ENCODE measurements around the gene HCAR2.
"Not testable (repeated sequence)": the region's sequence is repeated elsewhere in the genome, so short reads cannot be mapped to it uniquely, and the experiment has no call there.

Gene HCAR2

DNA sequence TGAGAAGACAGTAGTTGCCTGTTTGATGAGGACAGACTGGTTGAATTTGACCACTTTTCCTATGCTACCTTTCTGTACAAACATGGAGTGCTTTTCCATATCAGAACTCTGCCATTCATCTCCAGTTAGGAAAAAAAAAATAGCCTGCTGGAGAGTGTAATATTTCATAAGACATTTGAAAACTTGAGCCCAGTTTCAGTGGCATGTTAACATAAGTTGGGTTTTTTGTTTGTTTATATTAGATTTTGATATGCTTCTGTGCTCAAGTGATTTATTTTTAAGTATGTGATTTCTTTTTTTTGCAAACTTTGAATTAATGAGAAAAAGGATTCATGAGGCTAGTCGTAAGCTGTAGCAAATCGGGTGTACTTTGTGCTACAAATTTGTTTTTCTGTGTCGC lies 684 bp upstream of the HCAR2 start:
- not testable (repeated sequence) for H4K8ac ChIP-seq (ENCODE audit: low read length); H3K4ac ChIP-seq (ENCODE audit: low read depth in 1 of 2, low read length in 2 of 2); H3K27ac ChIP-seq (ENCODE audit: low read length, poor library complexity, severe bottlenecking); H3K27me3 ChIP-seq (ENCODE audit: control insufficient read depth in 1 of 2, insufficient read depth in 1 of 2, low read length in 2 of 2); H3K9ac ChIP-seq (ENCODE audit: low read length); H2BK12ac ChIP-seq (ENCODE audit: low read length in 2 of 2); DNase-seq; H3K4me2 ChIP-seq (ENCODE audit: low read length, poor library complexity, severe bottlenecking); H3K79me1 ChIP-seq (replicated peaks; ENCODE audit: low read length, poor library complexity, severe bottlenecking); H3K14ac ChIP-seq (ENCODE audit: low read length in 2 of 2); H4K91ac ChIP-seq (ENCODE audit: low read length); H2BK15ac ChIP-seq (ENCODE audit: low read depth, poor library complexity, severe bottlenecking); H3K23ac ChIP-seq (ENCODE audit: low read length in 2 of 2); H2AFZ ChIP-seq (ENCODE audit: low read depth, low read length); H2AK5ac ChIP-seq (ENCODE audit: low read length, severe bottlenecking); H3K9me3 ChIP-seq (ENCODE audit: control insufficient read depth, low read length); H3K4me1 ChIP-seq (ENCODE audit: control insufficient read depth, insufficient read depth, low read depth, low read length); H3K4me3 ChIP-seq (ENCODE audit: insufficient read depth in 1 of 2, low read depth in 1 of 2, low read length in 2 of 2); H3K18ac ChIP-seq (ENCODE audit: low read depth in 1 of 2, low read length in 2 of 2); H3K36me3 ChIP-seq (ENCODE audit: control insufficient read depth in 1 of 2, insufficient read depth in 2 of 2, low read depth in 1 of 2, low read length in 2 of 2); H2BK120ac ChIP-seq (ENCODE audit: low read depth, low read length); H2BK5ac ChIP-seq (ENCODE audit: low read depth, low read length, poor library complexity, severe bottlenecking)
- 100% methylated on average over 1 of the region's 3 CpGs for WGBS

DNA sequence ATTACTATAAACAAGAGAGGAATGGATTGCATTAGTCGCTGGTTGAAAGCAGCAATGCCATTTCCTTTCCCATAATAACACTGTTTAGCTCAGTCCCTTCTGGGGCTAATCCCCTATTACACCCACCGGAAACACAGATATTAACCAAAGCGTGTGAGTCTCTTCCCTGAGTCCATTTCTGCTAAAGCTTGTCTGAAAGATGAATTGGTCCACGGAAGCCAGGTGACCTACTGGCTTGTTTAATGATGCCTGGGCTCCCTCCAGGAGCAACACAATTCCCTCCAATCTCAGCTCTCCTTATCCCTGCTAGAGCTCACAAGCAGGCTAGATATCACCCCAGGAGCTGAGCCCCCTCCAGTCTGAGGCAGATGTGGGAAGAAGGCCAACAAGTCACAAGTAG lies 1.7 kb downstream of the HCAR2 start:
- not testable (repeated sequence) for H2BK12ac ChIP-seq (ENCODE audit: low read length in 2 of 2); H3K4me1 ChIP-seq (ENCODE audit: control insufficient read depth, insufficient read depth, low read depth, low read length); H2BK120ac ChIP-seq (ENCODE audit: low read depth, low read length); H4K8ac ChIP-seq (ENCODE audit: low read length); H2AFZ ChIP-seq (ENCODE audit: low read depth, low read length); H3K18ac ChIP-seq (ENCODE audit: low read depth in 1 of 2, low read length in 2 of 2); H3K36me3 ChIP-seq (ENCODE audit: control insufficient read depth in 1 of 2, insufficient read depth in 2 of 2, low read depth in 1 of 2, low read length in 2 of 2); H3K9me3 ChIP-seq (ENCODE audit: control insufficient read depth, low read length); H3K27me3 ChIP-seq (ENCODE audit: control insufficient read depth in 1 of 2, insufficient read depth in 1 of 2, low read length in 2 of 2); H2BK15ac ChIP-seq (ENCODE audit: low read depth, poor library complexity, severe bottlenecking); H3K4ac ChIP-seq (ENCODE audit: low read depth in 1 of 2, low read length in 2 of 2); H2BK5ac ChIP-seq (ENCODE audit: low read depth, low read length, poor library complexity, severe bottlenecking); H3K9ac ChIP-seq (ENCODE audit: low read length); H2AK5ac ChIP-seq (ENCODE audit: low read length, severe bottlenecking); H3K79me1 ChIP-seq (replicated peaks; ENCODE audit: low read length, poor library complexity, severe bottlenecking); H3K23ac ChIP-seq (ENCODE audit: low read length in 2 of 2); H4K91ac ChIP-seq (ENCODE audit: low read length); H3K14ac ChIP-seq (ENCODE audit: low read length in 2 of 2); H3K27ac ChIP-seq (ENCODE audit: low read length, poor library complexity, severe bottlenecking); H3K4me2 ChIP-seq (ENCODE audit: low read length, poor library complexity, severe bottlenecking); H3K4me3 ChIP-seq (ENCODE audit: insufficient read depth in 1 of 2, low read depth in 1 of 2, low read length in 2 of 2)
- peak; percentile 68 for DNase-seq
- WGBS: 34% methylated on average over 4 of the region's 4 CpGs

DNA sequence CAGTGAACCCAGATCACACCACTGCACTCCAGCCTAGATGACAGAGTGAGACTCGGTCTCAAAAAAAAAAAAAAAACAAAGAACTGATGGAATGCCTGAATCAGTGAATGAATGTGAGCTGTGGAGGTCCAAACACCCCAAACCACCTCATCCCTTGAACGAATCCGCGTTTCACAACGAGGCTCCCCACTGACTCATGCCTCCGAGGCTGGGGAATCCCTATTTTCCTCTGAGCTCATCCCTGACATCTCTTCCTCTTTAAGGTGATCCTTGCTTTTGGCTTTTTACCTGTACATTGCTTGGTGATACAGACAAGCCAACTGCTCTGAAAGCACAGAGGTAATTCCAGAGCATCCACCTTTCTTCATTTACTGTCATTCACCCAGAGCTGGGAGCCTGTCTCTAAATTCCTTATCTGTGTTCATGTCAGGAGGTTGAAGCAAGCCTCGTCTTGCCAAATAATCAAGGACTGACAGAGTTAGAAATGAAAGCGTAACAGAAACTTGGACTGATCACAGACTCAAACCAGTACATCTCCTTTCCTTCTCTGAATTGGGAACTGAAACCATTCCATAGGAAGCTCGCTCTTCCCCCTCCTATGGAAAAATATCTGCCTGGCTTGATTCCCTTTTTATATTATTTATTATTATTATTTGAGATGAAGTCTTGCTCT lies 3.0 kb downstream of the HCAR2 start:
- not testable (repeated sequence) for H3K4ac ChIP-seq (ENCODE audit: low read depth in 1 of 2, low read length in 2 of 2); H3K4me3 ChIP-seq (ENCODE audit: insufficient read depth in 1 of 2, low read depth in 1 of 2, low read length in 2 of 2); H3K27me3 ChIP-seq (ENCODE audit: control insufficient read depth in 1 of 2, insufficient read depth in 1 of 2, low read length in 2 of 2); DNase-seq; H4K8ac ChIP-seq (ENCODE audit: low read length); H2AK5ac ChIP-seq (ENCODE audit: low read length, severe bottlenecking); H3K4me1 ChIP-seq (ENCODE audit: control insufficient read depth, insufficient read depth, low read depth, low read length); H3K4me2 ChIP-seq (ENCODE audit: low read length, poor library complexity, severe bottlenecking); H3K23ac ChIP-seq (ENCODE audit: low read length in 2 of 2); H2BK15ac ChIP-seq (ENCODE audit: low read depth, poor library complexity, severe bottlenecking); H3K14ac ChIP-seq (ENCODE audit: low read length in 2 of 2); H3K36me3 ChIP-seq (ENCODE audit: control insufficient read depth in 1 of 2, insufficient read depth in 2 of 2, low read depth in 1 of 2, low read length in 2 of 2); H2BK120ac ChIP-seq (ENCODE audit: low read depth, low read length); H2BK12ac ChIP-seq (ENCODE audit: low read length in 2 of 2); H2BK5ac ChIP-seq (ENCODE audit: low read depth, low read length, poor library complexity, severe bottlenecking); H2AFZ ChIP-seq (ENCODE audit: low read depth, low read length); H3K27ac ChIP-seq (ENCODE audit: low read length, poor library complexity, severe bottlenecking); H3K9me3 ChIP-seq (ENCODE audit: control insufficient read depth, low read length); H4K91ac ChIP-seq (ENCODE audit: low read length); H3K9ac ChIP-seq (ENCODE audit: low read length); H3K18ac ChIP-seq (ENCODE audit: low read depth in 1 of 2, low read length in 2 of 2); H3K79me1 ChIP-seq (replicated peaks; ENCODE audit: low read length, poor library complexity, severe bottlenecking)
- no CpG with 5 or more reads among the region's 9 CpGs for WGBS

DNA sequence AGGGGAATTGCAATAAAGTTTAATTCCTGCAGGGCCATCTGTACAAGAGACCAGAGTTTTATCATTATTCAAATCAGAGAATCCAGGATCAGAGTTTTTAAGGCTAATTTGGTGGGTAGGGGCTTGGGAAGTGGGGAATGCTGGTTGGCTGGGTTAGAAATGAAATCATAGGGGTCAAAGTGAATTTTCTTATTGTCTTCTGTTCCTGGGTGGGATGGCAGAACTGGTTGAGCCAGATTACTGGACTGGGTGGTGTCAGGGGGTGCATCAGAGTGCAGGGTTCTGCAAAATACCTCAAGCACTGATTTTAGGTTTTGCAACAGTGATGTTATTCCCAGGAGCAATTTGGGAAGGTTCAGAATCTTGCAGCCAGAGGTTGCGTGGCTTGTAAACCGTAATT lies 6.2 kb downstream of the HCAR2 start:
- DNase-seq; H2AK5ac ChIP-seq (ENCODE audit: low read length, severe bottlenecking); H4K91ac ChIP-seq (ENCODE audit: low read length); H3K14ac ChIP-seq (ENCODE audit: low read length in 2 of 2); H3K27ac ChIP-seq (ENCODE audit: low read length, poor library complexity, severe bottlenecking); H2BK12ac ChIP-seq (ENCODE audit: low read length in 2 of 2); H3K4me2 ChIP-seq (ENCODE audit: low read length, poor library complexity, severe bottlenecking); H2BK15ac ChIP-seq (ENCODE audit: low read depth, poor library complexity, severe bottlenecking); H3K4ac ChIP-seq (ENCODE audit: low read depth in 1 of 2, low read length in 2 of 2); H2AFZ ChIP-seq (ENCODE audit: low read depth, low read length); H3K79me1 ChIP-seq (replicated peaks; ENCODE audit: low read length, poor library complexity, severe bottlenecking); H3K18ac ChIP-seq (ENCODE audit: low read depth in 1 of 2, low read length in 2 of 2); H3K23ac ChIP-seq (ENCODE audit: low read length in 2 of 2); H2BK5ac ChIP-seq (ENCODE audit: low read depth, low read length, poor library complexity, severe bottlenecking); H3K9ac ChIP-seq (ENCODE audit: low read length); H2BK120ac ChIP-seq (ENCODE audit: low read depth, low read length); H3K4me3 ChIP-seq (ENCODE audit: insufficient read depth in 1 of 2, low read depth in 1 of 2, low read length in 2 of 2); H3K4me1 ChIP-seq (ENCODE audit: control insufficient read depth, insufficient read depth, low read depth, low read length); H4K8ac ChIP-seq (ENCODE audit: low read length); H3K9me3 ChIP-seq (ENCODE audit: control insufficient read depth, low read length); H3K36me3 ChIP-seq (ENCODE audit: control insufficient read depth in 1 of 2, insufficient read depth in 2 of 2, low read depth in 1 of 2, low read length in 2 of 2); H3K27me3 ChIP-seq (ENCODE audit: control insufficient read depth in 1 of 2, insufficient read depth in 1 of 2, low read length in 2 of 2): not testable (repeated sequence)
- 100% methylated on average over 2 of the region's 2 CpGs for WGBS

All from mesenchymal stem cell (in vitro differentiated cells and primary cell).